Adrenal gland (tissue), 12 donors: ENCODE data around the gene POLD3. TPM values are rescaled to one million over a fixed set of nuclear protein-coding genes. Genes with fewer than 3 reads are reported as not detected.

Experiments
- DNase-seq, 7 donors: peaks; one replicate each; pipeline ENCODE4 v3.0.0-alpha.2; 2019 to 2020
- H3K27ac ChIP-seq, 5 donors: fragments of 200-600 bp; sonication (generic) in 4 of 5; 1 replicate in 3 of 5; 2 replicates in 2 of 5; pipeline versions ENCODE4 v1.5.1 to v1.8.0; 2016 to 2020; ENCODE audit warnings: mild to moderate bottlenecking in 1 of 5
- H3K27me3 ChIP-seq: fragments of 200-600 bp; 2 replicates; pipeline ENCODE4 v1.8.0; 2021
- H3K36me3 ChIP-seq, 2 donors: fragments of 200-600 bp; replicated peaks in 1 of 2; 1 replicate in 1 of 2; 2 replicates in 1 of 2; pipeline versions ENCODE4 v1.5.1 to v1.8.0; 2018 to 2022
- H3K4me1 ChIP-seq, 2 donors: fragments of 200-600 bp; replicated peaks in 1 of 2; 1 replicate in 1 of 2; 2 replicates in 1 of 2; pipeline versions ENCODE4 v1.5.1 to v1.8.0; 2018 to 2021
- H3K4me3 ChIP-seq, 4 donors: fragments of 200-600 bp; sonication (generic) in 3 of 4; one replicate each; pipeline ENCODE4 v1.5.1; 2016 to 2018
- H3K9me3 ChIP-seq, 3 donors: fragments of 200-600 bp; sonication (generic) in 1 of 3; replicated peaks in 1 of 3; 1 replicate in 2 of 3; 2 replicates in 1 of 3; pipeline versions ENCODE4 v1.5.1 to v1.8.0; 2016 to 2021
- CTCF ChIP-seq, 6 experiments: fragments of 450-650 bp in 4 of 6; fragments of 200-600 bp in 2 of 6; sonication (generic) in 1 of 6; IDR thresholded peaks; 1 replicate in 5 of 6; 2 replicates in 1 of 6; pipeline versions ENCODE4 v1.5.1 to v1.8.0; 2016 to 2021; ENCODE audit warnings: antibody characterized with exemption in 6 of 6, mild to moderate bottlenecking in 2 of 6, moderate library complexity in 1 of 6
- POLR2A ChIP-seq, 2 donors: fragments of 450-650 bp; IDR thresholded peaks; one replicate each; pipeline ENCODE4 v1.6.1; 2017; ENCODE audit warnings: antibody characterized with exemption in 2 of 2, mild to moderate bottlenecking in 2 of 2, moderate library complexity in 1 of 2
- WGBS, 4 donors: extraction: QIAGEN DNeasy Blood & Tissue Kit in 2 of 4; methylation state at CpG; one replicate each; pipeline versions ENCODE4 v1.1.5 to v1.1.7; 2013 to 2017; 5-methylcytosine and 5-hydroxymethylcytosine counted together
- intact Hi-C, 2 donors: fragments of 100-400 bp; cut with DNase I; formaldehyde crosslinking; loops; one replicate each; pipeline versions ENCODE4 v1.14.1 to v1.15.0; 2022 to 2023
- polyA plus RNA-seq, 3 donors: library from polyadenylated mRNA; stranded (reverse); fragments of 200-250 nt in 2 of 3; fragments of 350-450 nt in 1 of 3; fragmentation: Illumina TruSeq in 1 of 3; extraction: RNeasy Lipid Tissue Mini Kit (QIAGEN cat#74804) in 1 of 3; gene quantifications; one replicate each; pipeline ENCODE4 v1.2.3, GENCODE V29; 2013 to 2014
- total RNA-seq, 9 donors: library from RNA; depleted of rRNA in 4 of 9; stranded (reverse); fragments of >200 nt in 4 of 9; fragments of 120-200 nt in 1 of 9; fragmentation: NEBNext Ultra II Directional in 1 of 9; extraction: Animal tissue kit (Norgen Biotek cat#: 25700) in 1 of 9; gene quantifications; one replicate each; pipeline versions ENCODE4 v1.1.0 to v1.2.4, GENCODE V29; 2013 to 2023
- donor health status: healthy with polysubstance abuse.
- donor health status: Bipolar disorder and iron deficiency.
- donor health status: DM: yes; HTN: yes; CAD: no.
- donor health status: DM: no; HTN: no; CAD: no.
- donor health status: DM: no; HTN: no; CAD: no.
- donor health status: DM: yes; HTN: yes; CAD: no.

The POLD3 gene
- total and polyA plus RNA-seq, 12 donors: 3.5 to 14.5 (median 9.7) TPM

- no peaks in the 10 kb centered on the region for H3K27me3 ChIP-seq
- WGBS, 4 donors: 92 to 97% (median 95%) methylated on average over 4 of the region's 4 CpGs
- TF ChIP-seq POLR2A (IDR thresholded peaks at IDR 0.05) (no peak), CTCF (IDR thresholded peaks at IDR 0.05) (no peak)
- H3K27ac ChIP-seq: no peak overlapping the region
- no peaks in the 10 kb centered on the region for H3K36me3 ChIP-seq
- H3K4me1 ChIP-seq: no peaks in the 10 kb centered on the region
- no peak for DNase-seq
- no peaks in the 10 kb centered on the region for H3K9me3 ChIP-seq
- H3K4me3 ChIP-seq: no peak overlapping the region
- intact Hi-C loops: no loop called here
Observed at GRCh38 chr11:74602637-74603556, 10.5 kb downstream of the POLD3 start.

- TF ChIP-seq POLR2A (IDR thresholded peaks at IDR 0.05) (no peak), CTCF (IDR thresholded peaks at IDR 0.05) (no peak)
- 88 to 91% (median 89%) methylated on average over 1 of the region's 1 CpG for WGBS, 4 donors
- intact Hi-C loops: no loop called here
- no peaks in the 10 kb centered on the region for H3K36me3 ChIP-seq
- H3K4me1 ChIP-seq: no peaks in the 10 kb centered on the region
- no peaks in the 10 kb centered on the region for H3K27me3 ChIP-seq
- no peaks in the 10 kb centered on the region for H3K9me3 ChIP-seq
- no peak for DNase-seq
- H3K27ac ChIP-seq: no peak overlapping the region
- H3K4me3 ChIP-seq: no peak overlapping the region
Observed at GRCh38 chr11:74603845-74604244, 11.5 kb downstream of the POLD3 start.

- H3K27ac ChIP-seq: no peak overlapping the region
- no peaks in the 10 kb centered on the region for H3K4me1 ChIP-seq
- no peaks in the 10 kb centered on the region for H3K9me3 ChIP-seq
- TF ChIP-seq POLR2A (IDR thresholded peaks at IDR 0.05) (no peak), CTCF (IDR thresholded peaks at IDR 0.05) (no peak)
- no peaks in the 10 kb centered on the region for H3K27me3 ChIP-seq
- H3K4me3 ChIP-seq: no peak overlapping the region
- intact Hi-C loops: no loop called here
- DNase-seq: no peak
- no peaks in the 10 kb centered on the region for H3K36me3 ChIP-seq
Observed at GRCh38 chr11:74604311-74604710, 11.9 kb downstream of the POLD3 start.

GRCh38 chr11:74605403-74605802, 13.0 kb downstream of the POLD3 start:
- intact Hi-C loops: no loop called here
- WGBS, 4 donors: 77 to 90% (median 88%) methylated on average over 5 of the region's 5 CpGs
- Histone ChIP-seq H3K4me1 (no peaks in the 10 kb centered on the region), H3K27ac (no peak overlapping the region), H3K36me3 (no peaks in the 10 kb centered on the region), H3K4me3 (no peak overlapping the region), H3K9me3 (no peaks in the 10 kb centered on the region), H3K27me3 (no peaks in the 10 kb centered on the region)
- DNase-seq: no peak
- no peak for TF ChIP-seq CTCF (IDR thresholded peaks at IDR 0.05)
